ENCODE results near the gene ARID3A. TPM values are rescaled to one million over a fixed set of nuclear protein-coding genes. Genes with fewer than 3 reads are reported as not detected.
A peak's percentile ranks its signal among the peaks of the same experiment; 100 is the strongest.

ARID3A gene
- total RNA-seq, 1 experiment from 2014 or later: 5.6 TPM

GRCh38 chr19:1019616-1019961 is 93.8 kb downstream of the ARID3A start:
- POLR2A ChIA-PET (ENCODE audit: unreplicated experiment): interaction anchor here (0.8 kb wide), 1 partner anchor 36 kb away, joined by 9 read pairs; the partner anchor contains the start of gene WDR18

GRCh38 chr19:1019980-1020867 is 94.4 kb downstream of the ARID3A start:
- Histone ChIP-seq H3K9me2 (replicated peaks; ENCODE audit: low read length) (no peaks in the 10 kb centered on the region), H3K27ac (ENCODE audit: low read length) (peak overlapping the region; percentile 39), H2AFZ (ENCODE audit: low read length) (no peak overlapping the region), H3K4me3 (ENCODE audit: low read length) (peak overlapping the region; percentile 93), H4K20me1 (ENCODE audit: low read length) (peaks cover 48% of the 10 kb centered on the region), H3F3A (ENCODE audit: low read length, unreplicated experiment) (no peaks in the 10 kb centered on the region), H3K9ac (ENCODE audit: low read length) (peak overlapping the region; percentile 92), H3K36me3 (ENCODE audit: low read depth, low read length) (no peaks in the 10 kb centered on the region), H3K79me2 (ENCODE audit: low read length) (peaks cover 57% of the 10 kb centered on the region), H3K27me3 (ENCODE audit: low read length) (no peaks in the 10 kb centered on the region), H3K4me2 (ENCODE audit: low read length) (peak overlapping the region; percentile 97), H3K4me1 (ENCODE audit: insufficient read depth, low read length) (peaks cover 22% of the 10 kb centered on the region), H3K9me3 (ENCODE audit: low read length) (no peaks in the 10 kb centered on the region)
- ChIA-PET CTCF (interaction anchor here (0.7 kb wide), 1 partner anchor 16 kb away, joined by 4 read pairs; no protein-coding TSS in a partner anchor), POLR2A (ENCODE audit: unreplicated experiment) (interaction anchor here (0.8 kb wide), 1 partner anchor 36 kb away, joined by 9 read pairs; the partner anchor contains the start of gene WDR18)
- ATAC-seq (no peak), DNase-seq (no peak)
- intact Hi-C loops (cut with micrococcal nuclease): no loop called here
- TSS peak; percentile 43 for BruUV-seq (replicated peaks)
- no peak for TF ChIP-seq EZH2 (IDR thresholded peaks at IDR 0.05; ENCODE audit: low read length, unreplicated experiment)
- TF ChIP-seq CTCF (conservative IDR thresholded peaks at IDR 0.05; ENCODE audit: low read depth, low read length): no peak
- TF ChIP-seq EZH2phosphoT487 (IDR thresholded peaks at IDR 0.05; ENCODE audit: borderline replicate concordance, low read length): no peak

More at GRCh38 chr19:1019616-1019961, 93.8 kb downstream of the ARID3A start:
- no peak for DNase-seq
- Histone ChIP-seq H3K79me2 (ENCODE audit: low read length) (peaks cover 63% of the 10 kb centered on the region), H3K4me3 (ENCODE audit: low read length) (peak overlapping the region; percentile 93), H3K9ac (ENCODE audit: low read length) (peak overlapping the region; percentile 92), H3F3A (ENCODE audit: low read length, unreplicated experiment) (no peaks in the 10 kb centered on the region), H3K27ac (ENCODE audit: low read length) (no peak overlapping the region), H4K20me1 (ENCODE audit: low read length) (peaks cover 50% of the 10 kb centered on the region), H3K4me2 (ENCODE audit: low read length) (peak overlapping the region; percentile 97), H3K36me3 (ENCODE audit: low read depth, low read length) (no peaks in the 10 kb centered on the region), H3K9me3 (ENCODE audit: low read length) (no peaks in the 10 kb centered on the region), H2AFZ (ENCODE audit: low read length) (no peak overlapping the region), H3K9me2 (replicated peaks; ENCODE audit: low read length) (no peaks in the 10 kb centered on the region), H3K27me3 (ENCODE audit: low read length) (no peaks in the 10 kb centered on the region), H3K4me1 (ENCODE audit: insufficient read depth, low read length) (peaks cover 22% of the 10 kb centered on the region)
- TF ChIP-seq EZH2 (IDR thresholded peaks at IDR 0.05; ENCODE audit: low read length, unreplicated experiment) (no peak), CTCF (conservative IDR thresholded peaks at IDR 0.05; ENCODE audit: low read depth, low read length) (no peak), EZH2phosphoT487 (IDR thresholded peaks at IDR 0.05; ENCODE audit: borderline replicate concordance, low read length) (no peak)
- no TSS peak for BruUV-seq (replicated peaks)
- ATAC-seq: no peak
- CTCF ChIA-PET: interaction anchor here (0.7 kb wide), 2 partner anchors 16 to 224 kb away, joined by 4 to 5 read pairs; no protein-coding TSS in a partner anchor
- intact Hi-C loops (cut with micrococcal nuclease): no loop called here
